Ovary (tissue), 3 donors: ENCODE measurements around the gene PIGO.

Experiments
- EP300 ChIP-seq: sonication (generic); formaldehyde crosslinking; IDR thresholded peaks from one replicate; pipeline ENCODE4 v1.6.1; 2017; ENCODE audit warnings: antibody characterized with exemption
- POLR2A ChIP-seq: fragments of 450-650 bp; IDR thresholded peaks from one replicate; pipeline ENCODE4 v1.6.1; 2017; ENCODE audit warnings: antibody characterized with exemption, mild to moderate bottlenecking, moderate library complexity
- TF ChIP-seq, protein P1 (sequence below), 3 donors: fragments of 450-650 bp in 2 of 3; fragments of 200-600 bp in 1 of 3; IDR thresholded peaks; one replicate each; pipeline versions ENCODE4 v1.5.1 to v1.8.0; 2016 to 2022; ENCODE audit warnings: antibody characterized with exemption in 3 of 3, mild to moderate bottlenecking in 1 of 3
- donor health status: DM: no; HTN: no; CAD: no.

DNA sequence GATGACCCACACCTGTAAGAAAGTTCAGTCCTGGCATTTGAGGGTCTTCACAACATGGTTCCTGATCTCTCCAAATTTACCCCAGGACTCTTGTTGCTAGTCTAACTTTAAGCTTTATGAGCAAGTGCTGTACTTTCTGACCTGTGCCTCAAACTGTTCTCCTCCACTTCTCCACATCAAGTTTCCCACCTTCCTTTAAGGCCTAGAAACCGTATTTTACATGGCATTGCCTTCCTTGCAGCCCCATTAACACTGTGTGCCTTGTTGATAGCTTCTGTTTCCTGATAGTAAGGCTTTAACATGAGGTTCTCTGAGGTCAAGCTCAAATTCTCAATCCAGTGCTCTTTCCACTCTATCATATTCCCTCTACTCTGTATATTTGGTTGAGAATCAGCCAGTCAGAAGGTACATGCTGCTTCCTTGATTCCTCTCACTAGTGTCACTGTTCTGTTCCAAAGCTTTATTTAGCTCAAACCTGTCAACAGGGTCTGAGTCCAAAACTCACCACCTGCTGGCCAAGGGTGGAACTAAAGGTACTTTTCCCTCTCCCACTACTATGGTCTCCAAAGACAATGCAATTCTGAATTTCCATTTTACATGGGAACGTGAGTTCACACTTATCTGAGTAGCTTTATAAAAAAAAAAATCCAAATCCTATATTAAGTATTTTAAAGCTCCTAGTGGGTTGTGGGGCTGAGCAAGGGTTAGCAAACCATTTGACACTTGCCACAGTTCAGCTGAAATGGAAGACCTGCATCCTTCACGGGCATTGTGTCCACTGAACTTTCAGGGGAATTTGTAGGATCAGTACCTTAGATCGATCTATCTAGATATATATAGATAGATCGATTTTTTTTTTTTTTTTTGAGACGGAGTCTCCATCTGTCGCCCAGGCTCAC lies 45.1 kb downstream of the PIGO start:
- TF ChIP-seq, protein P1, sequence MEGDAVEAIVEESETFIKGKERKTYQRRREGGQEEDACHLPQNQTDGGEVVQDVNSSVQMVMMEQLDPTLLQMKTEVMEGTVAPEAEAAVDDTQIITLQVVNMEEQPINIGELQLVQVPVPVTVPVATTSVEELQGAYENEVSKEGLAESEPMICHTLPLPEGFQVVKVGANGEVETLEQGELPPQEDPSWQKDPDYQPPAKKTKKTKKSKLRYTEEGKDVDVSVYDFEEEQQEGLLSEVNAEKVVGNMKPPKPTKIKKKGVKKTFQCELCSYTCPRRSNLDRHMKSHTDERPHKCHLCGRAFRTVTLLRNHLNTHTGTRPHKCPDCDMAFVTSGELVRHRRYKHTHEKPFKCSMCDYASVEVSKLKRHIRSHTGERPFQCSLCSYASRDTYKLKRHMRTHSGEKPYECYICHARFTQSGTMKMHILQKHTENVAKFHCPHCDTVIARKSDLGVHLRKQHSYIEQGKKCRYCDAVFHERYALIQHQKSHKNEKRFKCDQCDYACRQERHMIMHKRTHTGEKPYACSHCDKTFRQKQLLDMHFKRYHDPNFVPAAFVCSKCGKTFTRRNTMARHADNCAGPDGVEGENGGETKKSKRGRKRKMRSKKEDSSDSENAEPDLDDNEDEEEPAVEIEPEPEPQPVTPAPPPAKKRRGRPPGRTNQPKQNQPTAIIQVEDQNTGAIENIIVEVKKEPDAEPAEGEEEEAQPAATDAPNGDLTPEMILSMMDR (IDR thresholded peaks at IDR 0.05): peak in 1 of 3 donors; percentile 9
- no peak for TF ChIP-seq EP300
- TF ChIP-seq POLR2A: no peak
